Mucosa of descending colon (tissue), 3 donors: ENCODE data around the gene RHEB. TPM values are rescaled to one million over a fixed set of nuclear protein-coding genes. Genes with fewer than 3 reads are reported as not detected.
A peak's percentile ranks its signal among the peaks of the same experiment; 100 is the strongest.

Experiments
- ATAC-seq: fragments of 200-7000 bp; cut with Tn5 transposase; one replicate; pipeline ENCODE4 v1.9.1; 2020; ENCODE audit warnings: mild to moderate bottlenecking, moderate library complexity
- DNase-seq, 3 donors: peaks; one replicate each; pipeline ENCODE4 v3.0.0-alpha.2; 2020
- H3K36me3 ChIP-seq: fragments of 200-600 bp; one replicate; pipeline ENCODE4 v1.8.0; 2021; ENCODE audit warnings: low read depth, mild to moderate bottlenecking
- H3K4me1 ChIP-seq: fragments of 200-600 bp; one replicate; pipeline ENCODE4 v1.8.0; 2021; ENCODE audit warnings: low read depth, mild to moderate bottlenecking
- H3K4me3 ChIP-seq: fragments of 200-600 bp; one replicate; pipeline ENCODE4 v1.8.0; 2021; ENCODE audit warnings: mild to moderate bottlenecking
- H3K9me3 ChIP-seq: fragments of 200-600 bp; one replicate; pipeline ENCODE4 v1.8.0; 2021; ENCODE audit warnings: mild to moderate bottlenecking
- CTCF ChIP-seq: fragments of 200-600 bp; IDR thresholded peaks from one replicate; pipeline ENCODE4 v1.8.0; 2022; ENCODE audit warnings: antibody characterized with exemption, mild to moderate bottlenecking
- intact Hi-C, 2 donors: fragments of 100-400 bp; cut with DNase I in 1 of 2; cut with micrococcal nuclease in 1 of 2; formaldehyde crosslinking; loops; one replicate each; pipeline versions ENCODE4 v1.11.0 to v1.11.1; 2022; cut with DNase I, micrococcal nuclease
- long read RNA-seq, 2 donors: library from polyadenylated mRNA; unstranded; transcript quantifications; one replicate each; pipeline ENCODE4 v2.0.0, GENCODE V29; 2019 to 2021
- total RNA-seq, 3 donors: library from RNA; stranded (reverse); fragmentation: NEBNext Ultra II Directional in 2 of 3; extraction: Animal tissue kit (Norgen Biotek cat#: 25700) in 2 of 3; gene quantifications; one replicate each; pipeline versions ENCODE4 v1.2.1 to v1.2.4, GENCODE V29; 2021 to 2023
- donor health status: DM: no; HTN: no; CAD: no; lungs with moderate emphysema.
- donor health status: DM: no; HTN: no; CAD: no.
- donor health status: DM: no; HTN: yes; CAD: no.

The RHEB gene, protein sequence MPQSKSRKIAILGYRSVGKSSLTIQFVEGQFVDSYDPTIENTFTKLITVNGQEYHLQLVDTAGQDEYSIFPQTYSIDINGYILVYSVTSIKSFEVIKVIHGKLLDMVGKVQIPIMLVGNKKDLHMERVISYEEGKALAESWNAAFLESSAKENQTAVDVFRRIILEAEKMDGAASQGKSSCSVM
- 100 to 1,000 TPM in 1 of 3 donors, 10 to 100 TPM in 2; 40.3 to 114 (median 73.5) TPM for total RNA-seq
- long read RNA-seq, donor 1, transcript RHEB-201 (8 exons, 2,075 nt), result major isoform, 151 of 160 reads
- long read RNA-seq, donor 1, partial matches to known transcripts, result 3 of 160 reads
- long read RNA-seq, donor 1, other reads (novel, unspliced or antisense), result 4 of 160 reads
- long read RNA-seq, donor 2, transcript RHEB-201 (8 exons, 2,075 nt), result major isoform, 86 of 95 reads
- long read RNA-seq, donor 2, partial matches to known transcripts, result 1 of 95 reads
- long read RNA-seq, donor 2, other reads (novel, unspliced or antisense), result 7 of 95 reads

GRCh38 chr7:151519765-151520418 lies at the start of gene RHEB:
RHEB (minus strand) TSS chr7:151519895; CDS start chr7:151519511, 384 bp downstream.
- peak within 1 kb of the TSS; percentile 84 for H3K4me3 ChIP-seq
- no peaks in the 10 kb centered on the region for H3K36me3 ChIP-seq
- TF ChIP-seq CTCF, result no peak
- ATAC-seq, result peak; percentile 89
- DNase-seq, result peak; percentile 98 to 99 (median 99)
- intact Hi-C loops, result loop anchor here in 1 of 2 donors (10.0 kb wide), 1 partner anchor 55 kb away; no protein-coding TSS in a partner anchor
- H3K9me3 ChIP-seq, result no peaks in the 10 kb centered on the region
- H3K4me1 ChIP-seq, result peaks cover 10% of the 10 kb centered on the region

DNA sequence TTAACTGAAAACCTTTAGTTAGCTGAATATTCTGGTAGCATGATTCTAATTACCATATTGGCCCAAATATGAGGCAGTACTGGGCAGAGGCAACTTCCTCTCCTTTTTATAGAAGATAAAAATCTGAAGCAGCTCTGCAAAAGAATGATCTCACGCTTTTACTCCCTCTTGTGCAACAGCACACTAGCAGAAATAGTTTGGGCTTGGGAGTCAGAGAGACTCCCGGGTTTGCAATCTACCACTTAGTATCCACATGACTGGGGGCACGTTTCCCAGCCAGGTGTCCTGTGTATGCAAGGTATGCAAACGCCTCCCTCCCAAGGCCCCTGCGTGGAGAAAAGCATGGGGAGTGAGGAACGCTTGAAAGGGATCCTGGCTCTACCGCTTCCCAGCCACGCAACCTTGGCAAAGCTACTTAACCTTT lies 47.2 kb upstream of the RHEB start:
- no peak overlapping the region for H3K4me3 ChIP-seq
- ATAC-seq (no peak), DNase-seq (no peak)
- H3K4me1 ChIP-seq, result no peaks in the 10 kb centered on the region
- H3K36me3 ChIP-seq, result peaks cover 5% of the 10 kb centered on the region
- intact Hi-C loops, result no loop called here
- TF ChIP-seq CTCF, result no peak
- no peaks in the 10 kb centered on the region for H3K9me3 ChIP-seq

DNA sequence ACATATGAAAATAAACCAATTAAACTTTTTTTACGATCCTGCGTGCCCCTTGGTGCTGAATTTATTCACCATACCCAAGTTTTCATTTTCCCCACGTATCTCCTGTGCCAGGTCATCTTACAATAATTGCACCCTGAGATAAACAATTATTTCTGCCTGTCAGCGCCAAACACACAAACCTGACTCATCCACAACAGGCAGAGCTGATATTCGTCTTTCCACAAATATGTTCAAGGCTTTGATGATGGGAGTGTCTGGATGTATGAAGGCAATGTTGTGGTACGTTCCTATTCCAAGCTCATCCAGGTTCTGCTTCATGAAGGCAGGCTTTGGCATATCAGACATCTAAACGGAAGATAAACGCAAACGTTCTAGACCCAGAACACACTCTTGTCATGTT lies 45.8 kb upstream of the RHEB start:
- no peaks in the 10 kb centered on the region for H3K9me3 ChIP-seq
- no peak overlapping the region for H3K4me3 ChIP-seq
- peaks cover 5% of the 10 kb centered on the region for H3K36me3 ChIP-seq
- intact Hi-C loops, result no loop called here
- DNase-seq (no peak), ATAC-seq (no peak)
- no peaks in the 10 kb centered on the region for H3K4me1 ChIP-seq
- TF ChIP-seq CTCF, result no peak

DNA sequence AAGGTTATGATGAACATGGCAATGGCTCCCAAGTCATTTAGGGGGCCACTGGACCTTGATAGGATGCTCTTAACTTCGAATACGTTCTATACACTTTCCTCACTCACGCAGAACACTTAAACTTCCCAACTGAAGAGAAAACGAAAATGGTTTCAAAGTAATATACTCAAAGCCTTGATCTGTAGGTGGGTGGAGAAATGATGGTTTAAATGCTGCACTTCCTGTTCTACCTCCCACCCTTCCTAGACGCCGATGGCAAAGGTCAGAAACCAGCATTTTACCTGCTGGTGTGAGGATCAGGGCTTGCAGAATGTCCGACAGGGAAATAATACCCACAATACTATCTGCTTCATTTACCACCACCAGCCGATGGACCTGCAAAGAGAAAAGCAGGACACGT lies 40.5 kb upstream of the RHEB start:
- ATAC-seq, result no peak
- peaks cover 5% of the 10 kb centered on the region for H3K36me3 ChIP-seq
- intact Hi-C loops, result no loop called here

More for the DNA sequence above, 40.5 kb upstream of the RHEB start:
- H3K4me3 ChIP-seq, result no peak overlapping the region
- no peak for DNase-seq
- TF ChIP-seq CTCF, result no peak
- no peaks in the 10 kb centered on the region for H3K9me3 ChIP-seq
- H3K4me1 ChIP-seq, result no peaks in the 10 kb centered on the region
